ENCODE data around the gene PSMD8.
"Not testable (repeated sequence)": the region's sequence is repeated elsewhere in the genome, so short reads cannot be mapped to it uniquely, and the experiment has no call there.

PSMD8 gene

GRCh38 chr19:38362076-38362945, 12.1 kb upstream of the PSMD8 start:
- DNase-seq (ENCODE audit: low read depth): peak; percentile 64

- not testable (repeated sequence) for DNase-seq (ENCODE audit: low read depth)
Observed at GRCh38 chr19:38362946-38363688, 11.3 kb upstream of the PSMD8 start.

- no peak for DNase-seq (ENCODE audit: low read depth)
Observed at GRCh38 chr19:38367041-38367440, 7.3 kb upstream of the PSMD8 start.

GRCh38 chr19:38369584-38369983, 4.8 kb upstream of the PSMD8 start:
- no peak for DNase-seq (ENCODE audit: low read depth)

- no peak for DNase-seq (ENCODE audit: low read depth)
Observed at GRCh38 chr19:38370299-38370698, 4.1 kb upstream of the PSMD8 start.

- no peak for DNase-seq (ENCODE audit: low read depth)
Observed at GRCh38 chr19:38371081-38371480, 3.3 kb upstream of the PSMD8 start.

- DNase-seq (ENCODE audit: low read depth): no peak
Observed at GRCh38 chr19:38373907-38374331, 452 bp upstream of the PSMD8 start.

- DNase-seq (ENCODE audit: low read depth): no peak
Observed at GRCh38 chr19:38375098-38375493, 725 bp downstream of the PSMD8 start.

- peak; percentile 54 for DNase-seq (ENCODE audit: low read depth)
Observed at GRCh38 chr19:38375748-38376147, 1.4 kb downstream of the PSMD8 start.

GRCh38 chr19:38376576-38376975, 2.2 kb downstream of the PSMD8 start:
- DNase-seq (ENCODE audit: low read depth): no peak

GRCh38 chr19:38377052-38377451, 2.7 kb downstream of the PSMD8 start:
- DNase-seq (ENCODE audit: low read depth): no peak

- peak; percentile 67 for DNase-seq (ENCODE audit: low read depth)
Observed at GRCh38 chr19:38378866-38379265, 4.5 kb downstream of the PSMD8 start.

GRCh38 chr19:38381138-38381537, 6.8 kb downstream of the PSMD8 start:
- no peak for DNase-seq (ENCODE audit: low read depth)

GRCh38 chr19:38383184-38383583, 8.8 kb downstream of the PSMD8 start:
- DNase-seq (ENCODE audit: low read depth): no peak

- no peak for DNase-seq (ENCODE audit: low read depth)
Observed at GRCh38 chr19:38383743-38384142, 9.4 kb downstream of the PSMD8 start.

GRCh38 chr19:38384209-38385027, 10.0 kb downstream of the PSMD8 start:
- DNase-seq (ENCODE audit: low read depth): peak; percentile 52

- no peak for DNase-seq (ENCODE audit: low read depth)
Observed at GRCh38 chr19:38385057-38385803, 10.9 kb downstream of the PSMD8 start.

- no peak for DNase-seq (ENCODE audit: low read depth)
Observed at GRCh38 chr19:38385804-38386257, 11.5 kb downstream of the PSMD8 start.

- no peak for DNase-seq (ENCODE audit: low read depth)
Observed at GRCh38 chr19:38386300-38386970, 12.1 kb downstream of the PSMD8 start.

GRCh38 chr19:38386971-38387549, 12.7 kb downstream of the PSMD8 start:
- DNase-seq (ENCODE audit: low read depth): no peak

Measured in ELR (cell line).